HG03060 (cell line): ENCODE results near the gene CCDC150.
"Not testable (repeated sequence)": the region's sequence is repeated elsewhere in the genome, so short reads cannot be mapped to it uniquely, and the experiment has no call there.

Source experiments
- ATAC-seq: cut with Tn5 transposase; IDR thresholded peaks from one replicate; pipeline ENCODE4 v1.9.1; 2021; ENCODE audit warnings: low read depth, moderate number of reproducible peaks; ENCODE audit not compliant: unreplicated experiment

CCDC150 gene

DNA sequence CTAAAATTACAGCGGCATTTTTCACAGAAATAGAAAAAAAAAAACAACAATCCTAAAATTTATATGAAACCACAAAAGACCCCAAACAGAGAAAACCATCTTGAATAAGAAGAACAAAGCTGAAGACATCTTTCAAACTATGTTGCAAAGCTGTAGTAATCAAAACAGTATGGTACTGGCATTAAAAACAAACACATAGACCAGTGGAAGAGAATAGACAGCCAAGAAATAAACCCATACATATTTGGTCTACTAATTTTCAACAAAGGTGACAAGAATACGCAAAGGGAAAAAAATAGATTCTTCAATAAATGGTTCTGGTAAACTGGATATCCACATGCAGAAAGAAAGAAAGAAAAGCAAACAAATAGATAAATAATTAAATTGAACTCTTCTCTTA lies 9.0 kb upstream of the CCDC150 start:
- no peak for ATAC-seq

DNA sequence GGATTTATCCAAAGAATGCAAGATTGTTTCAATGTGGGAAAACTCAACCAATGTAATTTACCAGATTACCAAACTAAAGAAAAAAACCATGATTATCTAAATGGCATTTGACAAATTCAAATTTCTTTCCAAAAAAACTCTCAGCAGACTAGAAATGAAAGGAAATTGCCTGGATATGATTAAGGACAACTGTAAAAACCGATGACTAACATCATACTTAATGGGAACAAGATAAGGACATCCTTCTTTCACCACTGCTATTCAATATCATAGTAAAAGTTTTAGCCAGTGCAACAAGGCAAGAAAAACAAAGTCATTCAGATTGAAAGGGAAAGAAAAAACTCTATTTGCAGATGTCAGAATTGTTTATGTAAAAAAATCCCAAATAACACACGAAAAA lies 4.4 kb upstream of the CCDC150 start:
- no peak for ATAC-seq

DNA sequence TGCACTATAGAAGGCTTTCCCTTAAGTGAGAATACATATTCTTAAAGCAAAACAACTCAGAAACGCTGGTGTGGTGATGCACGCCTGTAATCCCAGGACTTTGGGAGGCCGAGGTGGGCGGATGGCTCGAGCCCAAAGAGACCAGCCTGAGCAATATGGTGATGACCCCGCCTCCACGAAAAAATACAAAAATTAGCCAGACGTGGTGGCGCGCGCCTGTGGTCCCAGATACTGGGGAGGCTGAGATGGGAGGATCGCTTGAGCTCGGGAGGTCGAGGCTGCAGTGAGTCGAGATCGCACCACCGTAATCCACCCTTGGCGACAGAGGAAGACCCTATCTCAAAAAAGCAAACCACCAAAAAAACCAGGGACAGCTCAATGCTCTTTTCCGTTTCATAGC lies 750 bp upstream of the CCDC150 start:
- no peak for ATAC-seq

DNA sequence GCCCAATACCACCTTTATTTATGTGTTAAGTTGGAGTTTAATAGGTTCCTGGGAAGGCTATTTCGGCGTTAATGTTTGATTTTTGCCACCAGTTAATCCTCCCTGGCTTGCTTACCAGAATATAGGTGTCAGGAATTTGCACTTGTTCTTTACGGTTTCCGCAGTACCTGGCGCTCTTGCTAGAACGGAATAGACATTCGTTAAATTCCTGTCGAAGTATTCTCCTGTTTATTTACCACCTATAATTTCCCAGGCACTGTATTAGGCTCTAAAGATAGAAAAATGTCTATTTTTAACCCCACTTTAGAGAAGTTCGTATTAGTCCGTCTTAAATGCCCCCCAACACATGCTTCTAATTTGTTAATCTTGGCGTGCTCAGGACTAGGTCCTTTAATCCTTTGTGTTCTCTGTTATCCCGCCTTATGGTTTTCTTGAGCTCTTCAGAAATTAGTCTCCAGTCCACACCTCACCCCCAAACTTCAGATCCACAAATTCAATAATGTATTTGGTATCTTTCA lies 575 bp downstream of the CCDC150 start:
- ATAC-seq: no peak

DNA sequence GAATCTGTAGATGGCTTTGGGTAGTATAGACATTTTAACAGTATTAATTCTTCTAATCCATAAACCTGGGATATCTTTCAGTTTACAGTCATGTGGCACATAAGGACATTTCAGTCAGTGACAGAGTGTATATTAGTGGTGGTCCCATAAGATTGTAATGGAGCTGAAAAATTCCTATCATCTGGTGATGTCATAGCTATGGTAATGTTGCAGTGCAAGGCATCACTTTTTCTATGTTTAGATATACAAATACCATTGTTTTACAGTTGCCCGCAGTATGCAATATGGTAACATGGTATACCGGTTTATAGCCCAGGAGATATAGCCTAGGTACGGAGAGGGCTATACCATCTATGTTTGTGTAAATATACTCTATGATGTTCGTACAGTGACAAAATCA lies 9.7 kb downstream of the CCDC150 start:
- no peak for ATAC-seq

DNA sequence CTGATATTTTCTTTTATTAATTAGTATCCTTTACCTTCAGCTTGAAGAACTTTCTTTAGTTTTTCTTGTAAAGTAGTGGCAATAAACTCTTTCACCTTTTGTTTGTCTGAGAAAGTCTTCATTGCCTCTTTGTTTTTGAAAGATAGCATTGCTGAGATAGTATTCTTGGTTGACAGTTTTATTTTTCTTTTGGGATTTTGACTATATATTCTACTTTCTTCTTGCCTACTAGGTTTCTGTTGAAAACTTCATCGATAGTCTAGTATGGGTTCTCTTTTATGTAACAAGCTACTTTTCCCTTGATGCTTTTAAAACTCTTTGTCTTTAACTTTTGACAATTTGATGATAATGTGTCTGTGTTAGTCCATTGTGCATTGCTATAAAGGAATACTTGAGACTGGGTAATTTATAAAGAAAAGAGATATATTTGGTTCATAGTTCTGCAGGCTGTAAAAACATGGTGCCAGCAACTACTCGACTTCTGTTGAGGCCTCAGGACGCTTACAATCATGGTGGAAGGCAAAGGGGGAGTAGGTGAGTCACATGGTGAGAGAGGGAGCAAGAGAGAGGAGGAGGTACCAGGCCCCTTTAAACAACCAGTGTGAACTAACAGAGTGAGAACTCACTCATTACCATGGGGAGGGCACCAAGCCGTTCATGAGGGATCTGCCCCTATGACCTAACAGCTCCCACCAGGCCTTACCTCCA lies 12.0 kb downstream of the CCDC150 start:
- ATAC-seq: no peak

DNA sequence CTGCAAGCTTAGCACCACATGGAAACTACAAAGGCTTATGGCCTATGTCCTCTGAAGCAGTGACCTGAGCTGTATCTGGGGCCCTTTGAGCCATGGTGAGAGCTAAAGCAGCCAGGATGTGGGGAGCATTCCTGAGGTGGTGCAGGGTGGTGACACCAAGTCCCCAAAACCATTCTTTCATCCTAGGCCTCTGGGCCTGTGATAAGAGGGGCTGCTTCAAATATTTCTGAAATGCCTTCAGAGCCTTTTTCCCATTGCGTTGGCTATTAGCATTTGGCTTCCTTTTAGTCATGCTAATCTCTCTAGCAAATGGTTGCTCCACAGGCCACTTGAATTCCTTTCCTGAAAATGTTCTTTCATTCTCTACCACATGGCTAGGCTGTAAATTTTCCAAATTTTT lies 13.4 kb downstream of the CCDC150 start:
- ATAC-seq: no peak

DNA sequence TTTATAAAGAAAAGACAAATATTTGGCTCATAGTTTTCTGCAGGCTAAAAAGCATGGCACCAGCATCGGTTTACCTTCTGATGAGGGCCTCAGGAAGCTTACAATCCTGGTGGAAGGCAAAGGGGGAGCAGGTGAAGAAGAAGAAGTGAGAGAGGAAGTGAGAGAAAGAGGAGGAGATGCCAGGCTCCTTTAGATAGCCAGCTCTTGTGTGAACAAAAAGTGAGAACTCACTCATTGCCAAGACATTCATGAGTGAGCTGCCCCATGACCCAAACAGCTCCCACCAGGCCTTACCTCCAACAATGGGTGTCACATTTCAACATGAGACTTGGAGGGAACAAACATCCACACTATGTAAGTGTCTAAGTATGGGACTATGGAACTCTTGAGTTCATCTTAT lies 14.3 kb downstream of the CCDC150 start:
- no peak for ATAC-seq

DNA sequence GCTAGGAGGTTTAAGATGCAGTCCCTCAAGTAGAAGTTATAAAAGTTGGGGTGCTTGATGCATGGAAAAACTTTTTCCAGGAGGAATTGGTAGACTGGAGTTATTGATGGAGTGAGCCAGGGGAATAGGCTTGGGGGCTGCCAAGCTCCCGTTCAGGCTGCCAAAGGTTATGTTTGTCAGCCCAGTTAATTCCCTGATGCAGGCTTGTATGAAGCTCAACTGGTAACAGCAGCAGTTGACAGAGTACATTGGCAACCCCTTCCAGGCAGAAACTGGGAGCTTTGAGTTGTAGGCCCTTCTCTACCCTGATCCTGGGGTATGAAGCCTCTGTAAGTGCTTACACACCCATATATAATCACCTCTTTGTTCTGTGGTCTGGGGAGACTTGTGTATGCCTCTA lies 16.2 kb downstream of the CCDC150 start:
- no peak for ATAC-seq

DNA sequence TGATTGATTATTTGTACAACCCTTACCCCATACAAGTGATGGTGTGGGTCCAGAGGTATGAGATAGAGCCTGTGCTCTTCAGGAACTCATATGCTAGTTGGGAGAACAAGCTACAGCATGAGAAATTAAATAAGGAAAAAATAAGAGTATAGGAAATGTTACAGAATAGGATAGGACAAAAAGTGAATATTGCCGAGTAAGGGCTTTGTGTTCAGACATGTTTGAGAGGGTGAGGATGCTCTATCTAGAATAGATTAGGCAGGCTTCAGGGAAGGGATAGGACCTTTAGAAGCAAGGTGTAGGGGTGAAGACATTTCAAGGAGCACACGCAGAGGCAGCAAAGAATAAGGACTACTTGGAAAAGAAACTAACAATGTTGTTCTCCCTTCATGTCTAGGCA lies 17.8 kb downstream of the CCDC150 start:
- ATAC-seq: no peak

DNA sequence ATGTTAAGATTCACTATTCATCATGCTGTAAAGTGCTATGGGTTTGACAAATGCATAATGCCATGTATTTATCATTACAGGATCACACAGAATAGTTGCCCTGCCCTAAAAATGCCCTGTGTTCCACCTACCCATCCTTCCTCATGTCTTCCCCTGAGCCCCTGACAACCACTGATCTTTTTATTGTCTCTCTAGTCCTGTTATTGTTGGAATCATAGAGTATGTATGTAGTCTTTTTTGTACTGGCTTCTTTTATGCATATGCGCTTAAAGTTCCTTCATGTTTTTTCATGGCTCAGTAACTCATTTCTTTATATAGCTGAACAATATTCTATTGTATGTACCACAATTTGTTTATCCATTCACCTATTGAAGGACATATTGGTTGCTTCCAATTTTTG lies 20.3 kb downstream of the CCDC150 start:
- no peak for ATAC-seq

DNA sequence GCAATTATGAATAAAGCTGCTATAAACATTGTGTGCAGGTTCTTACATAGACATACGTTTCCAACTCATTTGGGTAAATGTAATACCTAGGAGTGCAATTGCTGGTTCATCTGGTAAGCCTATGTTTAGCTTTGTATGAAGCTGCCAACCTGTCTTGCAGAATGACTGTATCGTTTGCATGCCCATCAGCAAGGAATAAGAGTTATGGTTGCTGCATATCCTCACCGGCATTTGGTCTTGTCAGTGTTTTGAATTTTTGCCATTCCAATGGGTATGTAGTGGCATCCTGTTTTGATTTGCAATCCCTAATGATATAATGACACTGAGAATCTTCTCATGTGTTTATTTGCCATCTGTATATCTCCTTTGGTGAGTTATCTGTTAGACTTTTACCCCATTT lies 20.7 kb downstream of the CCDC150 start:
- no peak for ATAC-seq

DNA sequence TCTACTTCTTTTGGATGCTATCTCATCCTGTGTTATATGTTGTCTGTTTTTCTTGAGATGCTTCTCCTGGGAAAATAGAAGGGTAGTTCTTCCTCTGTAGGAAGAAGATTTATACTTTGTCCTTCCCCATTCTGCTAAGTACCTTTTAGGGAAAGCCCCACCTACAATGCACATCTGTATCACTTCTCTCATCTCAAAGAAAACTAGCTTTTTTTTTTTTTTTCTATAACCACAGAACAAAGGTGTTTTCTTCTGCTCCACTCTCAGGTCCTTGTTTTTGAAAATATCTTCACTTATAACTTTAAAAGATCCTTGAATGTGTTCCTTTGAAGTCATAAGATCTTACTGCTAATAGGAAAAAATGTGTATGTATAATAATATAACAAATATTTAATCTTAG lies 30.8 kb downstream of the CCDC150 start:
- ATAC-seq: no peak

DNA sequence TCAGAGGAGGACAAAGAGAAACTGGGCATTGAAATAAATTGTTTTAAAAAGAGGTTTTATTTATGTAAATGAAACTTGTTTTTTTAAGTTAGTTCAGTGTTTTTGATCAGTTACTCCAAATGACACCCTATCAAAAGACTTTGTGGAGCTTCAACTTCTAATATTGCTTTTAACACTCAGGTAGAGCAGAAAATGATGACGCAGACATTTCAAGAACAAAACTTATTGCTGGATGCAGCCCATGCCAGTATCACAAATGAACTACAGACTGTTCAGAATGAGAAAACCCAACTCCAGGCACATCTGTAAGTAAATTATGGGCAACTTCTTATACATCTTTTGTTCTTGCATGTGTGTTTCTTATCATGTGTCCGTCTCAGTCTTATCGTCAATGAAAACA lies 36.4 kb downstream of the CCDC150 start:
- ATAC-seq: no peak

DNA sequence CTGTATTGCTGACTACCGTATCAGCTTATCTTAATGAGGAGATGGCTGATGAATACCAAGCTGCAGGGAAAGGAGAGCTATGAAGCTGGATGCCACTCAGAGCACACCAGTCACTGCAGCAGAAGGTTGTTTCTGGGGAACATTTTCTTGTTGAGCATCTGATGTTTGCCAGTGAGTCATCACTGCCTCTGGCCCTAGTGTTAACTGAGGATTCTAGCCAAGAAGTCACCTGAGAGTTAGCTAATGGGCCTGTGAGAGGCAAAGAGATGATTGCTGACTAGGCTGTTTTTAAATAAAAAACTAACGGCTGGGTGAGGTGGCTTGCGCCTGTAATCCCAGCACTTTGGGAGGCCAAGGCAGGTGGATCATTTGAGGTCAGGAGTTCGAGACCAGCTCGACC lies 37.9 kb downstream of the CCDC150 start:
- ATAC-seq: no peak

DNA sequence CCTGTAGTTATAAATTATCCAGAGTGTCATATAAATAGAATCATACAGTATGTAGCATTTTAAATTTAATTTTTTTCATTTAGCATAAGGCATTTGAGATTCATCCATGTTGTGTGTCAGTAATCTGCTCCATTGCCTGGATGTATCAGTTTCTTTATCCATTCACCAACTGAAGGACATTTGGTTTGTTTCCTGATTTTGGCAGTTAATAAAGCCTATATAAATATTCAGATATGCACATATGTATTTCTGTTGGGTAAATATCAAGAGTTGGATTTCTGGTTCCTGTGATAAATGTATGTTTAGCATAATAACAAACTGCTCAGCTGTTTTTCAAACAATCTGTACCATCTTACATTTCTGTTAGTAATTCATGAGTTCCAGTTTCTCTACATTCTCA lies 39.9 kb downstream of the CCDC150 start:
- ATAC-seq: no peak

DNA sequence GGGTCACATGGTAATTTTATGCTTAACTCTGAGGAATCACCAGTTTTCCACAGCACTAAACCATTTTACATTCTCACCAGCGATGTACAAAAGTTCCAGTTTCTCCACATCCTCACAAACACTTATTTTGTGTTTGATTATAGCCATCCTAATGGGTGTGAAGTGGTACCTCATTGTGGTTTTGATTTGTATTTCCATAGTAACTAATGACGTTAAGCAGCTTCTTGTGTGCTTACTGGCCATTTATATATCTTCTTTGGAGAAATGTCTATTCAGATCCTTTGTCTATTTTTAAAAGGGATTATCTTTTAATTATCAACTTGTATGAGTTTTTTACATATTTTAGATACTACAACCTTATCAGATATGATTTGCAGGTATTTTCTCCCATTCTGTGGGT lies 42.0 kb downstream of the CCDC150 start:
- ATAC-seq: no peak

DNA sequence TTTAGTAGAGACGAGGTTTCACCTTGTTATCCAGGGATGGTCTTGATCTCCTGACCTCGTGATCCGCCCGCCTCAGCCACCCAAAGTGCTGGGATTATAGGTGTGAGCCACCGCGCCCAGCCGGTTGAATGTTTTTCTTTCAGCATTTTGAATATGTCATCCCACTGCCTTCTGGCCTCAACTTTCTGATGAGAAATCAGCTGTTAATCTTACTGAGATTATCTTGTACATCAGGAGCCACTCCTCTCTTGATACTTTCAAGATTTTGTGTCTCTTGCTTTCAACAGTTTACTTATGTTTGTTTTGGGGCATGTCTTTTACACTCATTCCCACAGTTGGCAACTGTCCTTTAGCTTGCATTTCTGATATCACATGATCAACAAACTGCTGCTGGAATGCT lies 46.3 kb downstream of the CCDC150 start:
- no peak for ATAC-seq

DNA sequence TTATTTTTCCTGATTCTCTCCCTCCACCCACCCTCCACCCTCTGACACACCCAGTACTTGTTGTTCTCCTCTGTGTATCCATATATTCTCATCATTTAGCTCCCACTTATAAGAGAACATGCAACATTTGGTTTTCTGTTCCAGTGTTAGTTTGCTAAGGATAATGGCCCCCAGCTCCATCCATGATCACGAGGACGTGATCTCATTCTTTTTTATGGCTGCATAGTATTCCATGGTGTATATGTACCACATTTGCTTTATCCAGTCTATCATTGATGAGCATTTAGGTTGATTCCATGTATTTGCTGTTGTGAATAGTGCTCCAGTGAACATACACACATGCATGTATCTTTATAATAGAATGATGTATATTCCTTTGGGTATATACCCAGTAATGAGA lies 47.2 kb downstream of the CCDC150 start:
- ATAC-seq: not testable (repeated sequence)

DNA sequence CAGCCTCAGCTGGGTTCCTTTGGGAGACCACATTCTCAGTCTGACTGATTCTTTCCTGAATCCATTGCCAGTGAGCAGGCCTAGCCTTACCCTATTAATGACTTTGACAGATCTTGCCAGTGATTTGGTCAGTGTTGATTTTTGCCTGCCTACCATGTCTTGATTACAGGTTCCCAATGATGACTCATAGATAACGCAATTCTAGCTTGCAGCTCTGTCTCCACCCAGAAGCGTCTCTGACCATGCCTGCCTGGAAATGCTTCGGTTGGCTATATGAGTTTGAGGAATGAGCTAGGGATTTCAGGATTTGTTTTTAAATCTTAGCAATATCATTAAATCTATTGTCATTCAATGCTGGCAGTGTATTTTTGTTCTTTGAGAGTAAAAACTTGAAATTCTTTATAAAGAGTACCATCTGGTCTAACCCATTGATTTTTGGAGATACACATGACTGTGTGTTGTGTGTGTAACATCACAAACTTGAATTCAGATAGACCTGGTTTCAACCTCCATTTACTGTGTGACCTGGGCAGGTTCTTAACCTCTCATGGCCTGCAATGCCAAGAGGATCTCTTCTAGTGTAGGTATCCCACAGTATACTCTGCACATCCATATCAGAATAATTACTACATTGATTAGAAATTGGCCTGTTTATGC lies 57.0 kb downstream of the CCDC150 start:
- no peak for ATAC-seq

DNA sequence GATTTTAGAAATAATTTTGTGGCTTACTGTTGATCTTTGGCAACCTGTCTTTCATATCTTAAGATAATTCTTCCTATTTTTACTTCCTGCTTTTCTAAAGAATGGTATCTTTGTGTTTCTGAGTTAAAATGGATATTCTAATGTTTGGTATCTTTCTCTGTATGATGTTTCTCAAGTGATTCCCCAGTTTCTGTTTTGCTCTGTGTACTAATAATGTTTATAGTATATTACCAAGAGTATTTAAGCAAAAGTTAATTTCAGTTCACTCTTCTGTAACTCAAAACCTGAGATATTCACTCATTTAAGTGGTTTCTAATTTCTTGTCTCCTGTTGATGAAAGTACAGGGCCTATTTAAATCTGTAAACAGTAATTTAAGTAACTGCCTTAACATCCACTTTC lies 58.3 kb downstream of the CCDC150 start:
- no peak for ATAC-seq

DNA sequence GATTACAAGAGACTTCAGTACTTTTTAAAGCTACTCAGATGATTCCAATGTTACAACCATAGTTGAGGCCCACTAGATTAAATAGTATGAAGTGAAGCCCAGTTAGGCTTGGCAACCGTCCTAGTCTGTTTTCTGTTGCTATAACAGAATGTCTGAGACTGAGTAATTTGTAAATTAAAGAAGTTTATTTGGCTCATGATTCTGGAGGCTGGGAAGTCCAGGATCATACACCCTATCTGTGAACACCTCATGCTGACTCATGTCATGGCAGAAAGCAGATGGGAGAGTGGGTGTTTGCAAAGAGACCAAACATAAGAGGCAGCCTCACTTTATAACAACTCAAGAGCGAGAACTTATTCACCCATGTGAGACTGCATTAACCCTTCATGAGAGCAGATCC lies 63.1 kb downstream of the CCDC150 start:
- no peak for ATAC-seq
